A549 (cell line): ENCODE data around the gene PLD1. TPM values are rescaled to one million over a fixed set of nuclear protein-coding genes. Genes with fewer than 3 reads are reported as not detected.

Source experiments
- ATAC-seq, 2 experiments: fragments of 200-7000 bp in 1 of 2; fragments of >200 bp in 1 of 2; cut with Nextera tagmentation in 1 of 2; cut with Tn5 transposase in 1 of 2; 3 replicates each; pipeline versions ENCODE4 v1.8.0 to v1.9.1; 2018 to 2020; ENCODE audit warnings: mild to moderate bottlenecking in 1 of 2, moderate library complexity in 1 of 2
- CTCF ChIA-PET: fragments of 300-600 bp; sonication (Branson Sonifier 250); formaldehyde crosslinking; extraction: SDS; loops from one replicate; lab custom pipeline; 2021; ENCODE audit warnings: antibody characterized with exemption, inconsistent platforms; lab: Yijun Ruan, JAX
- POLR2A ChIA-PET: fragments of 350-600 bp; formaldehyde crosslinking; extraction: SDS; loops from one replicate; lab custom pipeline; 2021; ENCODE audit warnings: antibody characterized with exemption, inconsistent platforms; lab: Yijun Ruan, JAX
- DNase-seq, 2 experiments: peaks; one replicate each; pipeline versions ENCODE4 v3.0.0 to v3.0.0-alpha.2; 2011 to 2016; ENCODE audit warnings: low read depth in 1 of 2, low spot score in 1 of 2
- FAIRE-seq: peaks from 2 replicates; lab custom pipeline; 2011; peaks lifted over from hg19 to GRCh38; lab: Jason Lieb, UNC
- H3K27ac ChIP-seq, 2 experiments: fragments of >200 bp; sonication (Bioruptor Twin); formaldehyde crosslinking; 3 replicates each; pipeline ENCODE4 v1.5.1; 2016 to 2017
- H3K4me1 ChIP-seq: fragments of >200 bp; sonication (Bioruptor Twin); formaldehyde crosslinking; 3 replicates; pipeline ENCODE4 v1.6.1; 2016
- H3K4me2 ChIP-seq: fragments of >200 bp; sonication (Bioruptor Twin); formaldehyde crosslinking; 3 replicates; pipeline ENCODE4 v1.6.1; 2016
- H3K4me3 ChIP-seq: fragments of >200 bp; sonication (Bioruptor Twin); formaldehyde crosslinking; 3 replicates; pipeline ENCODE4 v1.5.1; 2016
- H3K9me3 ChIP-seq: fragments of >200 bp; sonication (Bioruptor Twin); formaldehyde crosslinking; 3 replicates; pipeline ENCODE4 v1.6.1; 2016
- BCL3 ChIP-seq: fragments of >200 bp; sonication (Bioruptor Twin); formaldehyde crosslinking; IDR thresholded peaks from 3 replicates; pipeline ENCODE4 v1.6.1; 2016
- BHLHE40 ChIP-seq: IDR thresholded peaks from 2 replicates; pipeline ENCODE4 v1.6.1; 2012; ENCODE audit warnings: low read depth, low read length, inconsistent platforms
- CBX2 ChIP-seq: fragments of 200-600 bp; sonication (generic); IDR thresholded peaks from 2 replicates; pipeline ENCODE4 v1.6.1; 2016; ENCODE audit warnings: low read depth, mild to moderate bottlenecking, borderline replicate concordance
- CEBPB ChIP-seq, 2 experiments: fragments of >200 bp in 1 of 2; sonication (Bioruptor Twin) in 1 of 2; formaldehyde crosslinking in 1 of 2; IDR thresholded peaks; 2 replicates each; pipeline ENCODE4 v1.6.1; 2012 to 2016
- CHD2 ChIP-seq: fragments of 150-350 bp; IDR thresholded peaks from 2 replicates; pipeline ENCODE4 v1.6.1; 2014; ENCODE audit warnings: low read length; ENCODE audit not compliant: partially characterized antibody
- CTCF ChIP-seq: fragments of >200 bp; sonication (Bioruptor Twin); formaldehyde crosslinking; IDR thresholded peaks from 3 replicates; pipeline ENCODE4 v1.5.1; 2016
- EHMT2 ChIP-seq: fragments of 200-600 bp; sonication (generic); IDR thresholded peaks from 2 replicates; pipeline ENCODE4 v1.6.1; 2016; ENCODE audit warnings: antibody characterized with exemption, low read depth, mild to moderate bottlenecking, moderate library complexity
- ELK1 ChIP-seq: fragments of 150-350 bp; IDR thresholded peaks from 2 replicates; pipeline ENCODE4 v1.6.1; 2014; ENCODE audit warnings: low read depth, mild to moderate bottlenecking, low read length
- GATA3 ChIP-seq: IDR thresholded peaks from 2 replicates; pipeline ENCODE4 v1.6.1; 2012; ENCODE audit warnings: borderline replicate concordance
- HDAC2 ChIP-seq: fragments of 200-600 bp; sonication (generic); IDR thresholded peaks from 2 replicates; pipeline ENCODE4 v1.6.1; 2016
- HEYL ChIP-seq: fragments of 250-450 bp; sonication (Bioruptor Pico); IDR thresholded peaks from 2 replicates; pipeline ENCODE4 v1.8.0; 2021; ENCODE audit warnings: mild to moderate bottlenecking, moderate library complexity
- HOXA7 ChIP-seq: fragments of 250-450 bp; sonication (Bioruptor Pico); IDR thresholded peaks from 2 replicates; pipeline ENCODE4 v1.5.0; 2020; ENCODE audit warnings: mild to moderate bottlenecking, moderate library complexity
- HOXB13 ChIP-seq: fragments of 250-450 bp; sonication (Bioruptor Pico); IDR thresholded peaks from 2 replicates; pipeline ENCODE4 v1.5.0; 2020; ENCODE audit warnings: low read depth, mild to moderate bottlenecking, moderate library complexity
- HOXB5 ChIP-seq: fragments of 250-450 bp; sonication (Bioruptor Pico); IDR thresholded peaks from 2 replicates; pipeline ENCODE4 v1.5.0; 2020; ENCODE audit warnings: mild to moderate bottlenecking, moderate library complexity
- JUN ChIP-seq, 2 experiments: fragments of >200 bp; sonication (Bioruptor Twin); formaldehyde crosslinking; IDR thresholded peaks; 2 replicates in 1 of 2; 3 replicates in 1 of 2; pipeline ENCODE4 v1.6.1; 2016 to 2017
- JUNB ChIP-seq: fragments of >200 bp; sonication (Bioruptor Twin); formaldehyde crosslinking; IDR thresholded peaks from 2 replicates; pipeline ENCODE4 v1.6.1; 2016
- MAFK ChIP-seq: fragments of 450-650 bp; IDR thresholded peaks from 2 replicates; pipeline ENCODE4 v1.6.1; 2014; ENCODE audit not compliant: partially characterized antibody
- NFE2L2 ChIP-seq: fragments of 150-350 bp; conservative IDR thresholded peaks from 2 replicates; pipeline ENCODE4 v1.6.1; 2014; ENCODE audit warnings: low read length
- NPAS2 ChIP-seq: fragments of 250-450 bp; sonication (Bioruptor Pico); IDR thresholded peaks from 2 replicates; pipeline ENCODE4 v1.8.0; 2022; ENCODE audit warnings: mild to moderate bottlenecking, moderate library complexity, borderline replicate concordance
- PHF8 ChIP-seq: fragments of 200-600 bp; sonication (generic); IDR thresholded peaks from 2 replicates; pipeline ENCODE4 v1.6.1; 2016; ENCODE audit warnings: low read depth, mild to moderate bottlenecking, antibody characterized with exemption, moderate library complexity, borderline replicate concordance
- RARB ChIP-seq: fragments of 250-450 bp; sonication (Bioruptor Pico); IDR thresholded peaks from 2 replicates; pipeline ENCODE4 v1.8.0; 2021; ENCODE audit warnings: mild to moderate bottlenecking, moderate library complexity
- REST ChIP-seq: fragments of 200-600 bp; sonication (generic); IDR thresholded peaks from 2 replicates; pipeline ENCODE4 v1.6.1; 2016; ENCODE audit warnings: antibody characterized with exemption, mild to moderate bottlenecking, moderate library complexity
- RFX5 ChIP-seq: fragments of 450-650 bp; IDR thresholded peaks from 2 replicates; pipeline ENCODE4 v1.7.1; 2014; ENCODE audit warnings: antibody characterized with exemption, mild to moderate bottlenecking, moderate library complexity
- SMC3 ChIP-seq: fragments of >200 bp; sonication (Bioruptor Twin); formaldehyde crosslinking; IDR thresholded peaks from 3 replicates; pipeline ENCODE4 v1.6.1; 2018; ENCODE audit warnings: inconsistent platforms
- ZC3H11A ChIP-seq: fragments of 450-650 bp; IDR thresholded peaks from 2 replicates; pipeline ENCODE4 v1.6.1; 2014; ENCODE audit warnings: antibody characterized with exemption, mild to moderate bottlenecking
- WGBS: methylation state at CpG from one replicate; pipeline ENCODE4 v1.1.6; 2017; ENCODE audit errors: missing lambda C conversion rate; 5-methylcytosine and 5-hydroxymethylcytosine counted together
- polyA plus RNA-seq, 4 experiments: library from polyadenylated mRNA; depleted of rRNA in 3 of 4; stranded (reverse); fragments of >200 nt; fragmentation: RNase III in 1 of 4; extraction: RNeasy Plus Mini Kit Qiagen cat#74134 plus additional on column Dnase treatment in 1 of 4; gene quantifications; 2 replicates in 3 of 4; 3 replicates in 1 of 4; pipeline ENCODE4 v1.2.3, GENCODE V29; 2011 to 2017

Gene PLD1
- polyA plus RNA-seq, 2 of the 4 experiments (the other 2 are of a cell fraction), result 6.6 to 27.2 TPM

GRCh38 chr3:171743327-171744157 lies 66.7 kb downstream of the PLD1 start:
- FAIRE-seq (no peak), DNase-seq (no peak), ATAC-seq (no peak)
- Histone ChIP-seq H3K4me2 (no peak overlapping the region), H3K27ac (no peak overlapping the region), H3K4me1 (no peaks in the 10 kb centered on the region), H3K9me3 (no peaks in the 10 kb centered on the region), H3K4me3 (no peak overlapping the region)
- TF ChIP-seq HOXA7 (no peak), JUN (IDR thresholded peaks at IDR 0.05) (no peak), NFE2L2 (no peak), CBX2 (no peak), CEBPB (IDR thresholded peaks at IDR 0.05) (no peak), BHLHE40 (no peak), CTCF (no peak), HEYL (CRISPR knock-in tag) (no peak), GATA3 (no peak), BCL3 (no peak), HDAC2 (no peak), RARB (no peak), SMC3 (no peak), EHMT2 (no peak), ELK1 (no peak), JUNB (no peak), ZC3H11A (no peak)
- ChIA-PET POLR2A (no interaction called here), CTCF (interaction anchor here (1.0 to 1.7 kb wide), 4 partner anchors 13 to 86 kb away, joined by 3 to 5 read pairs (median 4); no protein-coding TSS in a partner anchor)
- WGBS, result 93% methylated on average over 10 of the region's 10 CpGs

- no peak overlapping the region for H3K4me3 ChIP-seq
- no peaks in the 10 kb centered on the region for H3K9me3 ChIP-seq
- no peaks in the 10 kb centered on the region for H3K4me1 ChIP-seq
- CTCF ChIA-PET, result interaction anchor here (1.7 kb wide), 1 partner anchor 88 kb away, joined by 5 read pairs; no protein-coding TSS in a partner anchor
- H3K27ac ChIP-seq, result no peak overlapping the region
- TF ChIP-seq RFX5 (no peak), NPAS2 (no peak), REST (no peak), ELK1 (no peak), MAFK (no peak), HOXB13 (CRISPR knock-in tag) (no peak), PHF8 (no peak), HOXB5 (no peak), CHD2 (no peak)
- 47% methylated on average over 2 of the region's 2 CpGs for WGBS
- FAIRE-seq (no peak), DNase-seq (no peak), ATAC-seq (no peak)
- no peak overlapping the region for H3K4me2 ChIP-seq
- POLR2A ChIA-PET, result no interaction called here
Measured at GRCh38 chr3:171741377-171741776, 68.9 kb downstream of the PLD1 start.
